GM23248 (cell line): Measurements from ENCODE around the gene GEMIN4.

Source experiments
- EZH2 ChIP-seq: fragments of 200-600 bp; sonication (generic); IDR thresholded peaks from 2 replicates; pipeline ENCODE4 v1.6.1; 2018; ENCODE audit warnings: antibody characterized with exemption, mild to moderate bottlenecking; ENCODE audit not compliant: insufficient read depth, poor library complexity, severe bottlenecking
- EZH2phosphoT487 ChIP-seq: fragments of 200-600 bp; sonication (generic); IDR thresholded peaks from 2 replicates; pipeline ENCODE4 v1.6.1; 2018; ENCODE audit warnings: antibody characterized with exemption, moderate library complexity, mild to moderate bottlenecking, low read depth; ENCODE audit not compliant: insufficient read depth

DNA sequence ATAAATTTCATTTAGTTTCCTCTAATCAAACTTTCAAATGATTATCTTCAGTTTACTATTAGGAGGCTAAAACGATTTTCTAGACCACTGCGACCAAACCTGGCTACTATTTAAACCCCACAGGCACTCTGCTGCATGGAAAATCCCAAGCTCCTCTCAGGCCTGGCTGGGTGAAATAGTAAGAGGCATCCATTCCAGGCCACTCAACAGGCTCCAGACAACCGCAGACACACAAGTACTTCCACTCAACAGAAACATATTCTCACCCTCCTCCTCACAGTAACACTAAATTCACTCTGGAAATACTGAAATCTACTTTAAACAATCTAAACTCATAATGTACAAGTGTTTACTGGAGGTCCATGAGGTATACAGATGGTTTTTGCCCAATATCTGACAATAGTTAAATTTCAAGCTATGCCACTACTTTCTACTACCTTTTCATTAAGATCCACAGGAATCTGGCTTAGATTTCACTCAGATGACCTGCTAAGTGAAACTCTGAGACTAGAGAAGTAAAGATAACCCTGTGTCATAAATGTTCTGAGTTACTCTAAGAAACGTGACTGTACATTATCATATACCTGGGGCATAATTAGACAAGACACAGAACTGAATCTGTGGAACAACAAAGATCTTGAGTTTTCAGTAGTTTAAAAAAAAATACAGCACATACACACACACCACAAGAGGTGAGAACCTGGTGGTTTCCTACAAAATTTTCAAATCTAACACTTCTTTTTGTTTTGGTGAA lies 47.8 kb downstream of the GEMIN4 start:
- TF ChIP-seq EZH2 (no peak), EZH2phosphoT487 (no peak)
